ENCODE measurements around the gene KIDINS220. TPM values are rescaled to one million over a fixed set of nuclear protein-coding genes. Genes with fewer than 3 reads are reported as not detected.

Gene KIDINS220
- total and polyA plus RNA-seq, 9 of the 15 experiments (the other 6 are each of a cell fraction or from before 2014, with no cell fraction given), result 15.2 to 48.0 (median 34.4) TPM

DNA sequence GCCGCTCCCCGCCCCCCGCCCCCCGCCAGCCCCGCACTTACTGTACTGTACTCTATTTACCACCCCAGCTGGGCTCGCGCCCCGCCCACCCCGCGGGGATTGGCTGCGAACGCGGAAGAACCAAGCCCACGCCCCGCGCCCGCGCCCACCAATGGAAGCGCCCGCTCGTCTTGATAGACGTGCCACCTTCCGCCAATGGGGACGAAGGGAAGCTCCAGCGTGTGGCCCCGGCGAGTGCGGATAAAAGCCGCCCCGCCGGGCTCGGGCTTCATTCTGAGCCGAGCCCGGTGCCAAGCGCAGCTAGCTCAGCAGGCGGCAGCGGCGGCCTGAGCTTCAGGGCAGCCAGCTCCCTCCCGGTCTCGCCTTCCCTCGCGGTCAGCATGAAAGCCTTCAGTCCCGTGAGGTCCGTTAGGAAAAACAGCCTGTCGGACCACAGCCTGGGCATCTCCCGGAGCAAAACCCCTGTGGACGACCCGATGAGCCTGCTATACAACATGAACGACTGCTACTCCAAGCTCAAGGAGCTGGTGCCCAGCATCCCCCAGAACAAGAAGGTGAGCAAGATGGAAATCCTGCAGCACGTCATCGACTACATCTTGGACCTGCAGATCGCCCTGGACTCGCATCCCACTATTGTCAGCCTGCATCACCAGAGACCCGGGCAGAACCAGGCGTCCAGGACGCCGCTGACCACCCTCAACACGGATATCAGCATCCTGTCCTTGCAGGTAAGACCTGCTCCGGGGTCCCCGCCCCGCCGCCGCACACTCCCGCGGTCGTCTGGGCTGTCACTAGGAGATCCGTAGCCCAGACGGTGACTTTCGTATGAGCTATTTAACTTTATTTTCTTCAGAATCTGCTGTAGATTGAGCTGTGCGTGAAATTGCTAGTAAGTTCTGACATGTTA, 155.4 kb downstream of the KIDINS220 start, which contains the start of gene ID2 (continued):
- TF ChIP-seq, protein P1, sequence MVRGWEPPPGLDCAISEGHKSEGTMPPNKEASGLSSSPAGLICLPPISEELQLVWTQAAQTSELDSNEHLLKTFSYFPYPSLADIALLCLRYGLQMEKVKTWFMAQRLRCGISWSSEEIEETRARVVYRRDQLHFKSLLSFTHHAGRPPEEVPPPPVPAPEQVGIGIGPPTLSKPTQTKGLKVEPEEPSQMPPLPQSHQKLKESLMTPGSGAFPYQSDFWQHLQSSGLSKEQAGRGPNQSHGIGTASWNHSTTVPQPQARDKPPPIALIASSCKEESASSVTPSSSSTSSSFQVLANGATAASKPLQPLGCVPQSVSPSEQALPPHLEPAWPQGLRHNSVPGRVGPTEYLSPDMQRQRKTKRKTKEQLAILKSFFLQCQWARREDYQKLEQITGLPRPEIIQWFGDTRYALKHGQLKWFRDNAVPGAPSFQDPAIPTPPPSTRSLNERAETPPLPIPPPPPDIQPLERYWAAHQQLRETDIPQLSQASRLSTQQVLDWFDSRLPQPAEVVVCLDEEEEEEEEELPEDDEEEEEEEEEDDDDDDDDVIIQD (CRISPR knock-in tag; IDR thresholded peaks at IDR 0.05), result no peak
- TF ChIP-seq SIX5 (IDR thresholded peaks at IDR 0.05; ENCODE audit: borderline replicate concordance in 1 of 2, insufficient read depth in 1 of 2, low read depth in 1 of 2, low read length in 2 of 2), result peak in 1 of 2 experiments; percentile 9; a peak in 1 of 4 replicates
- no peak for TF ChIP-seq KAT7 (CRISPR knock-in tag; IDR thresholded peaks at IDR 0.05; ENCODE audit: borderline replicate concordance)
- TF ChIP-seq, protein P2, sequence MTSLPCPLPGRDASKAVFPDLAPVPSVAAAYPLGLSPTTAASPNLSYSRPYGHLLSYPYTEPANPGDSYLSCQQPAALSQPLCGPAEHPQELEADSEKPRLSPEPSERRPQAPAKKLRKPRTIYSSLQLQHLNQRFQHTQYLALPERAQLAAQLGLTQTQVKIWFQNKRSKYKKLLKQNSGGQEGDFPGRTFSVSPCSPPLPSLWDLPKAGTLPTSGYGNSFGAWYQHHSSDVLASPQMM (CRISPR knock-in tag; IDR thresholded peaks at IDR 0.05), result no peak
- TF ChIP-seq TCF7 (IDR thresholded peaks at IDR 0.05; ENCODE audit: borderline replicate concordance), result no peak
- TF ChIP-seq ILF3 (IDR thresholded peaks at IDR 0.05; ENCODE audit: borderline replicate concordance), result peak; percentile 53; the same call in 1 of the 2 replicates
- no peak for TF ChIP-seq ZFP30 (CRISPR knock-in tag; IDR thresholded peaks at IDR 0.05; ENCODE audit: borderline replicate concordance)
- TF ChIP-seq ZNF79 (CRISPR knock-in tag; IDR thresholded peaks at IDR 0.05; ENCODE audit: low read depth), result no peak
- TF ChIP-seq PRPF4 (IDR thresholded peaks at IDR 0.05; ENCODE audit: insufficient read depth, low read depth, low read length, poor library complexity, severe bottlenecking), result peak; percentile 83
- no peak for TF ChIP-seq ARHGAP35 (IDR thresholded peaks at IDR 0.05; ENCODE audit: partially characterized antibody)
- 0 out of 2 replicates have a peak, but pooled peaks have one; percentile 42 for TF ChIP-seq ZNF444 (CRISPR knock-in tag; IDR thresholded peaks at IDR 0.05)
- no peak for TF ChIP-seq ETS2 (tag; IDR thresholded peaks at IDR 0.05; ENCODE audit: borderline replicate concordance, poor library complexity, severe bottlenecking)
- TF ChIP-seq RBFOX2 (IDR thresholded peaks at IDR 0.05; ENCODE audit: low read depth, low read length), result peak; percentile 100
- no peak for TF ChIP-seq ZBED1 (IDR thresholded peaks at IDR 0.05)
- TF ChIP-seq RBM17 (IDR thresholded peaks at IDR 0.05; ENCODE audit: borderline replicate concordance, low read depth, low read length), result no peak
- no peak for TF ChIP-seq ARNT (IDR thresholded peaks at IDR 0.05)
- TF ChIP-seq, protein P3, sequence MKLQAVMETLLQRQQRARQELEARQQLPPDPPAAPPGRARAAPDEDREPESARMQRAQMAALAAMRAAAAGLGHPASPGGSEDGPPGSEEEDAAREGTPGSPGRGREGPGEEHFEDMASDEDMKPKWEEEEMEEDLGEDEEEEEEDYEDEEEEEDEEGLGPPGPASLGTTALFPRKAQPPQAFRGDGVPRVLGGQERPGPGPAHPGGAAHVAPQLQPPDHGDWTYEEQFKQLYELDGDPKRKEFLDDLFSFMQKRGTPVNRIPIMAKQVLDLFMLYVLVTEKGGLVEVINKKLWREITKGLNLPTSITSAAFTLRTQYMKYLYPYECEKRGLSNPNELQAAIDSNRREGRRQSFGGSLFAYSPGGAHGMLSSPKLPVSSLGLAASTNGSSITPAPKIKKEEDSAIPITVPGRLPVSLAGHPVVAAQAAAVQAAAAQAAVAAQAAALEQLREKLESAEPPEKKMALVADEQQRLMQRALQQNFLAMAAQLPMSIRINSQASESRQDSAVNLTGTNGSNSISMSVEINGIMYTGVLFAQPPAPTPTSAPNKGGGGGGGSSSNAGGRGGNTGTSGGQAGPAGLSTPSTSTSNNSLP (IDR thresholded peaks at IDR 0.05; ENCODE audit: borderline replicate concordance, low read depth, low read length), result no peak
- TF ChIP-seq, protein P4, sequence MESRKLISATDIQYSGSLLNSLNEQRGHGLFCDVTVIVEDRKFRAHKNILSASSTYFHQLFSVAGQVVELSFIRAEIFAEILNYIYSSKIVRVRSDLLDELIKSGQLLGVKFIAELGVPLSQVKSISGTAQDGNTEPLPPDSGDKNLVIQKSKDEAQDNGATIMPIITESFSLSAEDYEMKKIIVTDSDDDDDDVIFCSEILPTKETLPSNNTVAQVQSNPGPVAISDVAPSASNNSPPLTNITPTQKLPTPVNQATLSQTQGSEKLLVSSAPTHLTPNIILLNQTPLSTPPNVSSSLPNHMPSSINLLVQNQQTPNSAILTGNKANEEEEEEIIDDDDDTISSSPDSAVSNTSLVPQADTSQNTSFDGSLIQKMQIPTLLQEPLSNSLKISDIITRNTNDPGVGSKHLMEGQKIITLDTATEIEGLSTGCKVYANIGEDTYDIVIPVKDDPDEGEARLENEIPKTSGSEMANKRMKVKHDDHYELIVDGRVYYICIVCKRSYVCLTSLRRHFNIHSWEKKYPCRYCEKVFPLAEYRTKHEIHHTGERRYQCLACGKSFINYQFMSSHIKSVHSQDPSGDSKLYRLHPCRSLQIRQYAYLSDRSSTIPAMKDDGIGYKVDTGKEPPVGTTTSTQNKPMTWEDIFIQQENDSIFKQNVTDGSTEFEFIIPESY (CRISPR knock-in tag; IDR thresholded peaks at IDR 0.05), result peak; percentile 54; the same call in 1 of the 2 replicates
- TF ChIP-seq OTX1 (CRISPR knock-in tag; IDR thresholded peaks at IDR 0.05), result peak; percentile 72; the same call in 1 of the 2 replicates
- TF ChIP-seq GATAD2A (IDR thresholded peaks at IDR 0.05), result no peak
- no peak for TF ChIP-seq ZBTB1 (CRISPR knock-in tag; IDR thresholded peaks at IDR 0.05; ENCODE audit: borderline replicate concordance, low read depth)
- TF ChIP-seq ZNF143 (CRISPR knock-in tag; IDR thresholded peaks at IDR 0.05), result no peak

Data from K562 (cell line).